DMS79 treated with DMSO at 0.1 percent for 48 hours (cell line): ENCODE measurements around the gene SLC25A22.

ENCODE experiments used
- DNase-seq: peaks from one replicate; lab custom pipeline; 2025; lab: John Stamatoyannopoulos, UW

The SLC25A22 gene

GRCh38 chr11:746289-747157 is 51.6 kb downstream of the SLC25A22 start:
- peak; percentile 1 for DNase-seq

GRCh38 chr11:745428-745827 is 52.7 kb downstream of the SLC25A22 start:
- no peak for DNase-seq

GRCh38 chr11:742571-743201 is 55.4 kb downstream of the SLC25A22 start:
- no peak for DNase-seq

GRCh38 chr11:742156-742546 is 55.9 kb downstream of the SLC25A22 start:
- no peak for DNase-seq
